Measurements from ENCODE around the gene NAPSA.
"Not testable (repeated sequence)": the region's sequence is repeated elsewhere in the genome, so short reads cannot be mapped to it uniquely, and the experiment has no call there.

Gene NAPSA

GRCh38 chr19:50330365-50331078, 34.9 kb downstream of the NAPSA start:
- peak; percentile 64 for DNase-seq (ENCODE audit: low read depth)

DNA sequence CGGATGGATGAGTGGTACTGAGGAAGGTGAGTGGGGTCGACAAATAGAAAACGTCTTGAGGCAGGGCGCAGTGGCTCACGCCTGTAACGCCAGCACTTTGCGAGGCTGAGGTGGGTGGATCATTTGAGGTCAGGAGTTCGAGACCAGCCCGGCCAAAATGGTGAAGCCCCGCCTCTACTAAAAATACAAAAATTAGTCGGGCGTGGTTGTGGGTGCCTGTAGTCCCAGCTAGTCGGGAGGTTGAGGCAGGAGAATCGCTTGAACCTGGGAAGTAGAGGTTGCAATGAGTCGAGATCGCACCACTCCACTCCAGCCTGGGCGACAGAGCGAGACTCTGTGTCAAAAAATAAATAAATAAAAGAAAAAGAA, 35.5 kb downstream of the NAPSA start:
- DNase-seq (ENCODE audit: low read depth), result not testable (repeated sequence)

DNA sequence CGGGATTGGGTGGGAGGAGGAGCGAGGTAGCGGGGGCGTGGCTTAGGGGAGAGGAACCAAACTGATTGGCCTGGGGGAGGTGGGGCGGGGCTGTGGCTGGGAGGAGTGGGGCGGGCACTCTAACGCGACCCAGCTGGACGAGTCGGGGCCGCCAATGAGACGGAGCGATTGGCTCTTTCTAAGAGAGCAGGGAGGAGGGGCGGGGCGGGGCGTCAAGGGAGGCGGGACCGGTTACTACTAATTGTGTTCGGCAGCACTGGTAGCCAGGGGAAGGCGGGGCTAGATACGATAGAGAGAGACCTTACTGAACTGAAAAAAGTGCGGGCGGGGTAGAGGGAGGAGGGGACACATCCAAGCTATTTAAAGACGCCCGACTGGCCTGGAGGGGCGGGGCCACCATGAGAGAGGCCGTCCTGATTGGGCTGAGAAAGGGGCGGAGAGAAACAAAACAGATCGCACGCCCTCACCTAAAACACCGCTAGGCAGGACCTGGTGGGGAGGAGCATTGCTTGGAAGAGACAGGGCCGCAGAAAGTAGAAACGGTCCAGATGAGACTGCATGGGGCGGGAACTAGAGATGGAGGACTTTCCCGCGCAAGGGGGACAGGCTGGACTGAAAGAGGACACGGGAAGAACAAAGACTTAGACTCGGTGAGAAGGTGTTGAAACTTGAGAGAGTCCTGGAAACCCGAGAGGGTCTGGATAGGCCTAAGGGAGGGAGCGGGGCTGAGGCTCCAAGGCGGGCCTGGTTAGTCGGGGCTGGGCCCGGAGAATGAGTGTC, 36.1 kb downstream of the NAPSA start, which contains the start of gene KCNC3:
KCNC3 (minus strand) TSS at position 232 of the 780 bp plus-strand sequence. CDS start 295 bp downstream, outside the sequence.
- no peak for DNase-seq (ENCODE audit: low read depth)

DNA sequence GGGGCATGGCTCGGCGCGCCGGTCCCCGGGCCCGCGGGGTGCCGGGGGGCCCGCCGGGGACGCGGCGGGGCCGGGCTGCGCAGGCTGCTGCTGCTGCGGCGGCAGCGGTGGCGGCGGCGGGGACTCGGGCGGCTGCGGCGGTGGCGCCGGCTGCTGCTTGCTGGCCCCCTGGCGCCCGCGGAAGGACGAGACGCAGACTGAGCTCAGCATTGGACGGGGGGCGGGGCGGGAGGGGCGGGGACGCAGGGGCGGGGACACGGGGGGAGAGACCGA, 36.6 kb downstream of the NAPSA start:
- DNase-seq (ENCODE audit: low read depth), result no peak

- no peak for DNase-seq (ENCODE audit: low read depth)
These were observed 37.1 kb downstream of the NAPSA start for GRCh38 chr19:50328224-50328872.

GRCh38 chr19:50327461-50328223, 37.8 kb downstream of the NAPSA start:
- DNase-seq (ENCODE audit: low read depth), result no peak

DNA sequence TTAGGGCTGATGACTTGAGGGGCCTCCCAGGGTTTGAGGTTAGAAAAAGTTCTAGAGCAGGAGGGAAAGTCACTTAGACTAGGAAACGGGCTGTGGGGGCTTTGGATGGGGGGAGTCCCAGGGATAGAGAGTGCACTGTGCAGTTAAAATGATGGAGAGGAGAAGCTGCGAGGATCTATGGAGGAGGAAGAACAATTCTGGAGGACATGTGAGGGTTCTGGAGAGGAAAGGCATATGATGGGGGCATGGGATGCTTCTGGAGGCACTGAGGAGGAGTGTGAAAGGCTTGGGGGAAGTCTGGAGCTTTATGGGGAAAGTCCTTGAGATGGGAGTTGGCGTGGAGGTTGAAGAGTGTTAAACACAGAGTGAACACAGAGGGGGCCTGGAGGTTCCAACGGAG, 38.4 kb downstream of the NAPSA start:
- no peak for DNase-seq (ENCODE audit: low read depth)

- DNase-seq (ENCODE audit: low read depth), result no peak
These were observed 39.3 kb downstream of the NAPSA start for GRCh38 chr19:50326101-50326664.

GRCh38 chr19:50325310-50326100, 39.9 kb downstream of the NAPSA start:
- peak; percentile 54 for DNase-seq (ENCODE audit: low read depth)

- DNase-seq (ENCODE audit: low read depth), result no peak
These were observed 41.1 kb downstream of the NAPSA start for GRCh38 chr19:50324331-50324730.

- no peak for DNase-seq (ENCODE audit: low read depth)
These were observed 41.7 kb downstream of the NAPSA start for GRCh38 chr19:50323782-50324133.

- DNase-seq (ENCODE audit: low read depth), result no peak
These were observed 42.3 kb downstream of the NAPSA start for GRCh38 chr19:50322931-50323781.

DNA sequence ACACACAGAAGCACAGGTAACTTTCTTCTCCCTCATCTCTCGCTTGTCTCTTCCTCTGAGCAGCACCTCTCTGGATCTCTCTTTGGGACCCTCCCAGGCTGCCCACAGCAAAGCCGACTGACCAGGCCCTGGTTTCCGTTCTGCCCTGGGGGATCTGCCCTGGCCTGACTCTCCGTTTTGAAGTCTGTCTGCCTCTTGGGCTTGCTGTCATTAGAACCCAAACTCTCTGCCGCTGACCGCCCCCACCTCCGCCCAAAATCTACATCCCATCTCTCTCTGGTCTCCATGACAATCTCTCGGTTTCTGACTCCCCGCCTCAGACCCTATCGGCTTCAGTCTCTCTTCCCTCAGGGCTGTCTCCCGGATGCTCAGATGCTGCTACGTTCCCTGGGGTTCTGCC, 43.2 kb downstream of the NAPSA start:
- no peak for DNase-seq (ENCODE audit: low read depth)

GRCh38 chr19:50321831-50322230, 43.6 kb downstream of the NAPSA start:
- DNase-seq (ENCODE audit: low read depth), result no peak

DNA sequence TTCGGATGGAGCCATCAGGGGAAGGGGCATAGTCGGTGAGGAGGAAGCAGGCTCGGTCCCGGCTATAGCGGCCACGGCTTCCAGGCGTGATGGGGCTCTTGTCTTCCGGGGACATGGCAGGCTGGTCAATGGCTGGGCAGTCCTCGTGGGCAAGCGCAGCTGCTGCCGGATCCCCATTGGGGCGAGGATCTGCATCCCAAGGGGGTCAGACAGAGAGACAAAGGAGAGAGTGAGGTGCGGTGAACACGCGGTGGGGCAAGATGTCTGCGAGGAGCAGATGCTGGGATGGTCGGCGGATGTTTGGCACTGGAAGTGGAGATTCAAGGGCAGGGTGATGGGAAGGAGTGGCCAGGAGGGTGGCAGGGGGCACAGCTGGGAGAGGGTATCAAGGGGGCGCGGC, 44.8 kb downstream of the NAPSA start:
- DNase-seq (ENCODE audit: low read depth), result no peak

DNA sequence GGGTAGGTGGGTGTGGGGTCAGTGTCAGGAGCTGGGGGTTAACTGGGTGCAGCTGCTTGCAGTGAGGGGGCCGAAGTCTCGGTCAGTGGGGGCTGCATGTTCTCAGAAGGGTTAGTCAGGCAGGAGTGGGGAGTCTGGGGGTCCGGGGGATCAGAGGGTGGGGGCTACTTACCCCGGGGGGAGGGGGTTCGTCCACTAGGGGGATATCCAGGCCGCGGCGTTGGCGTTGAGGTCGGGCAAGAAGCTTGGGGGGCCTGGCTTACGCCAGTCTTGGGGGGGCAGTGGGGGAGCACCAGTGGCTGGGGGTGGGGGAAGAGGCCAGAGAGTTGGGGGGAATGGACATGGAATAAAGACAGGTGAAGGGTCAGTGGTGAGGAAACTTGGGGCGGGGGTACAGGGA, 45.4 kb downstream of the NAPSA start:
- no peak for DNase-seq (ENCODE audit: low read depth)

DNA sequence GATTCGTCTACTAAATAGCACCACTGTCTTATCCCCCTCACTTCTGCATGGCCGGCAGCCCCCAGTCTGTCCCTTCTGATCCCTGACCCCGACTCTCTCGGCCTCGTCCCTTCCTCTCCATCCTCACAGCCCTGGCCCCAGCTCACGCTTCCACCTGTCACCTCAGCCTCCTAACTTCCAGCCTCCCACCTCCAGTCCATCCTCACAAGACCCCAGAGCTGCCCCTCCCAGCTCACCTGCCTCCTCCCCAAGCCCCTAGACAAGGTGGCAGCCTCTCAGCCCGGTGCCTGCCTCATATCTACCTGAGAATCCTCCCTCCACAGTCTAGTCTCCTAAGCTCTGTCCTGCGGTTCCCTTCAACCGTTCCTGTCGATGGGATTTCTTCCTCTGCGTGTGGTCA, 46.3 kb downstream of the NAPSA start:
- no peak for DNase-seq (ENCODE audit: low read depth)

DNA sequence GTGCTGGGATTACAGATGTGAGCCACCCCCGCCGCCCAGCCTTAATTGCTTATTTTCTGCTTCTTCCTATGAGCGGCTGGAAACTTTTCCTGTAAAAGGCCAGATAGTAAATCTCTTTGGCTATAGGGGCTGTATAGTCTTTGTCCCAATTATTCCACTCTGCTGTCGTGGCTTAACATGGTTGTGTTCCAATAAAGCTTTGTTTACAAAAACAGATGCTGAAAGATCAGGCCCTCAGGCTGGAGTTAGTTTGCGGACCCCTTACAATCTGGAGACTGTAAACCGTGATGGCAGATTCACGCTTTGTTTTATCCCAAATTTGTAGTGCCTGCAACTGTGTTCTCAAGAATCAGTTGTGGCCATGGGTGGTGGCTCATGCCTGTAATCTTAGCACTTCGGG, 47.0 kb downstream of the NAPSA start:
- no peak for DNase-seq (ENCODE audit: low read depth)

DNA sequence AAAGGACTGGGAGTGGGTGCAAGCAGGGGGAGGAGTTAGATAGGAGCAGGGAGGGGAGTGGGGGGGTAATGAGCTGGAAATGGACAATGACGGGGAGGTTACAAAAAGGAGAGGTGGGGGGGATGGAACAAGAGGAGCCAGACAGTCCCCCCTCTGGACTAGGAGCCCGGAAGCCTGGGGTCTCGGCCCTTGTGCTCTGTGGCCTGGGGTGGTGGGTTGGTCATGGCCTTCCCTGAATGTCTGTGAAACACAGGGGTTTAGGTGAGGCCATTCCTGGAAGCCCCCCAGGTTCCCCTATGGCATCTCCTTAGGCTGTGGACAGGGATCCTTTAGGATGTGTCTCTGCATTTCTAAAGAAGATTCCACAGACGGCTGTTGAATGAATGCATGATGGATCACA, 48.3 kb downstream of the NAPSA start:
- DNase-seq (ENCODE audit: low read depth), result no peak

GRCh38 chr19:50315773-50316448, 49.5 kb downstream of the NAPSA start:
- DNase-seq (ENCODE audit: low read depth), result no peak

Data from CMK (cell line).